H1 (cell line): ENCODE results near the gene SBF1. TPM values are rescaled to one million over a fixed set of nuclear protein-coding genes. Genes with fewer than 3 reads are reported as not detected.

Experiments
- EGR1 ChIP-seq: IDR thresholded peaks from 2 replicates; pipeline ENCODE4 v1.6.1; 2011; ENCODE audit warnings: low read depth, low read length, borderline replicate concordance
- SP1 ChIP-seq: IDR thresholded peaks from 2 replicates; pipeline ENCODE4 v1.6.1; 2011; ENCODE audit warnings: low read depth, low read length
- TCF12 ChIP-seq: IDR thresholded peaks from 2 replicates; pipeline ENCODE4 v1.6.1; 2011; ENCODE audit warnings: low read depth, mild to moderate bottlenecking, low read length
- polyA plus RNA-seq, 7 experiments: library from polyadenylated mRNA; depleted of rRNA in 3 of 7; stranded (reverse) in 5 of 7; unstranded in 2 of 7; fragments of >200 nt in 5 of 7; fragments of 200-250 nt in 2 of 7; gene quantifications; 1 replicate in 5 of 7; 2 replicates in 1 of 7; 4 replicates in 1 of 7; pipeline versions ENCODE4 v1.2.1 to v1.2.3, GENCODE V29; 2011 to 2013; ENCODE audit warnings: missing spikeins in 2 of 7, mixed read lengths in 2 of 7
- total RNA-seq: library from RNA; stranded (reverse); fragmentation: NEBNext Ultra II Directional; extraction: Animal tissue kit (Norgen Biotek cat#: 25700); gene quantifications from 2 replicates; pipeline ENCODE4 v1.2.1, GENCODE V29; 2021
- TF ChIP-seq, protein P1 (sequence below): fragments of 300-600 bp; sonication (generic); IDR thresholded peaks from 2 replicates; pipeline ENCODE4 v1.7.1; 2012; ENCODE audit warnings: low read length, moderate library complexity, mild to moderate bottlenecking, inconsistent platforms; ENCODE audit not compliant: insufficient replicate concordance

The SBF1 gene
- total and polyA plus RNA-seq, 2 of the 8 experiments (the other 6 are each of a cell fraction or from before 2014, with no cell fraction given): 29.1 to 71.5 TPM

DNA sequence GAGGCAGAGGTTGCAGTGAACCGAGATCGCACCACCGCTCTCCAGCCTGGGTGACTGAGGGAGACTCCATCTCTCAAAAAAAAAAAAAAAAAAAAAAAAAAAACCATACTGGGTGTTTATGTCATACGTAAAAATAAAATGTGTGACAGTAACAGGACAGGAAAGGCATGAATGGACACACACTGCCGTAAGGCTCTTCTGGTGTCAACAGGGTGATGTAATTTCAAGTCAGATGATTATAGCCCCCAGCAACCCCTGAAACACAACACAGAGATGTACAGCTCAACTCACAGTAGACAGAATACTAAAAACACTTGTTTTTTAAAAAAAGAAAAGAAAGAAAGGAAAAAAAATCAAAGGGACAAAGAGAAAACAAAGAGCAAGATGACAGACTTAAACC is 22.2 kb downstream of the SBF1 start (continued):
- TF ChIP-seq, protein P1, sequence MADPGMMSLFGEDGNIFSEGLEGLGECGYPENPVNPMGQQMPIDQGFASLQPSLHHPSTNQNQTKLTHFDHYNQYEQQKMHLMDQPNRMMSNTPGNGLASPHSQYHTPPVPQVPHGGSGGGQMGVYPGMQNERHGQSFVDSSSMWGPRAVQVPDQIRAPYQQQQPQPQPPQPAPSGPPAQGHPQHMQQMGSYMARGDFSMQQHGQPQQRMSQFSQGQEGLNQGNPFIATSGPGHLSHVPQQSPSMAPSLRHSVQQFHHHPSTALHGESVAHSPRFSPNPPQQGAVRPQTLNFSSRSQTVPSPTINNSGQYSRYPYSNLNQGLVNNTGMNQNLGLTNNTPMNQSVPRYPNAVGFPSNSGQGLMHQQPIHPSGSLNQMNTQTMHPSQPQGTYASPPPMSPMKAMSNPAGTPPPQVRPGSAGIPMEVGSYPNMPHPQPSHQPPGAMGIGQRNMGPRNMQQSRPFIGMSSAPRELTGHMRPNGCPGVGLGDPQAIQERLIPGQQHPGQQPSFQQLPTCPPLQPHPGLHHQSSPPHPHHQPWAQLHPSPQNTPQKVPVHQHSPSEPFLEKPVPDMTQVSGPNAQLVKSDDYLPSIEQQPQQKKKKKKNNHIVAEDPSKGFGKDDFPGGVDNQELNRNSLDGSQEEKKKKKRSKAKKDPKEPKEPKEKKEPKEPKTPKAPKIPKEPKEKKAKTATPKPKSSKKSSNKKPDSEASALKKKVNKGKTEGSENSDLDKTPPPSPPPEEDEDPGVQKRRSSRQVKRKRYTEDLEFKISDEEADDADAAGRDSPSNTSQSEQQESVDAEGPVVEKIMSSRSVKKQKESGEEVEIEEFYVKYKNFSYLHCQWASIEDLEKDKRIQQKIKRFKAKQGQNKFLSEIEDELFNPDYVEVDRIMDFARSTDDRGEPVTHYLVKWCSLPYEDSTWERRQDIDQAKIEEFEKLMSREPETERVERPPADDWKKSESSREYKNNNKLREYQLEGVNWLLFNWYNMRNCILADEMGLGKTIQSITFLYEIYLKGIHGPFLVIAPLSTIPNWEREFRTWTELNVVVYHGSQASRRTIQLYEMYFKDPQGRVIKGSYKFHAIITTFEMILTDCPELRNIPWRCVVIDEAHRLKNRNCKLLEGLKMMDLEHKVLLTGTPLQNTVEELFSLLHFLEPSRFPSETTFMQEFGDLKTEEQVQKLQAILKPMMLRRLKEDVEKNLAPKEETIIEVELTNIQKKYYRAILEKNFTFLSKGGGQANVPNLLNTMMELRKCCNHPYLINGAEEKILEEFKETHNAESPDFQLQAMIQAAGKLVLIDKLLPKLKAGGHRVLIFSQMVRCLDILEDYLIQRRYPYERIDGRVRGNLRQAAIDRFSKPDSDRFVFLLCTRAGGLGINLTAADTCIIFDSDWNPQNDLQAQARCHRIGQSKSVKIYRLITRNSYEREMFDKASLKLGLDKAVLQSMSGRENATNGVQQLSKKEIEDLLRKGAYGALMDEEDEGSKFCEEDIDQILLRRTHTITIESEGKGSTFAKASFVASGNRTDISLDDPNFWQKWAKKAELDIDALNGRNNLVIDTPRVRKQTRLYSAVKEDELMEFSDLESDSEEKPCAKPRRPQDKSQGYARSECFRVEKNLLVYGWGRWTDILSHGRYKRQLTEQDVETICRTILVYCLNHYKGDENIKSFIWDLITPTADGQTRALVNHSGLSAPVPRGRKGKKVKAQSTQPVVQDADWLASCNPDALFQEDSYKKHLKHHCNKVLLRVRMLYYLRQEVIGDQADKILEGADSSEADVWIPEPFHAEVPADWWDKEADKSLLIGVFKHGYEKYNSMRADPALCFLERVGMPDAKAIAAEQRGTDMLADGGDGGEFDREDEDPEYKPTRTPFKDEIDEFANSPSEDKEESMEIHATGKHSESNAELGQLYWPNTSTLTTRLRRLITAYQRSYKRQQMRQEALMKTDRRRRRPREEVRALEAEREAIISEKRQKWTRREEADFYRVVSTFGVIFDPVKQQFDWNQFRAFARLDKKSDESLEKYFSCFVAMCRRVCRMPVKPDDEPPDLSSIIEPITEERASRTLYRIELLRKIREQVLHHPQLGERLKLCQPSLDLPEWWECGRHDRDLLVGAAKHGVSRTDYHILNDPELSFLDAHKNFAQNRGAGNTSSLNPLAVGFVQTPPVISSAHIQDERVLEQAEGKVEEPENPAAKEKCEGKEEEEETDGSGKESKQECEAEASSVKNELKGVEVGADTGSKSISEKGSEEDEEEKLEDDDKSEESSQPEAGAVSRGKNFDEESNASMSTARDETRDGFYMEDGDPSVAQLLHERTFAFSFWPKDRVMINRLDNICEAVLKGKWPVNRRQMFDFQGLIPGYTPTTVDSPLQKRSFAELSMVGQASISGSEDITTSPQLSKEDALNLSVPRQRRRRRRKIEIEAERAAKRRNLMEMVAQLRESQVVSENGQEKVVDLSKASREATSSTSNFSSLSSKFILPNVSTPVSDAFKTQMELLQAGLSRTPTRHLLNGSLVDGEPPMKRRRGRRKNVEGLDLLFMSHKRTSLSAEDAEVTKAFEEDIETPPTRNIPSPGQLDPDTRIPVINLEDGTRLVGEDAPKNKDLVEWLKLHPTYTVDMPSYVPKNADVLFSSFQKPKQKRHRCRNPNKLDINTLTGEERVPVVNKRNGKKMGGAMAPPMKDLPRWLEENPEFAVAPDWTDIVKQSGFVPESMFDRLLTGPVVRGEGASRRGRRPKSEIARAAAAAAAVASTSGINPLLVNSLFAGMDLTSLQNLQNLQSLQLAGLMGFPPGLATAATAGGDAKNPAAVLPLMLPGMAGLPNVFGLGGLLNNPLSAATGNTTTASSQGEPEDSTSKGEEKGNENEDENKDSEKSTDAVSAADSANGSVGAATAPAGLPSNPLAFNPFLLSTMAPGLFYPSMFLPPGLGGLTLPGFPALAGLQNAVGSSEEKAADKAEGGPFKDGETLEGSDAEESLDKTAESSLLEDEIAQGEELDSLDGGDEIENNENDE: no peak
- TF ChIP-seq EGR1 (no peak), SP1 (no peak), TCF12 (no peak)
